ENCODE measurements around the gene MDH2.
A peak's percentile ranks its signal among the peaks of the same experiment; 100 is the strongest.
"Not testable (repeated sequence)": the region's sequence is repeated elsewhere in the genome, so short reads cannot be mapped to it uniquely, and the experiment has no call there.

Gene MDH2

DNA sequence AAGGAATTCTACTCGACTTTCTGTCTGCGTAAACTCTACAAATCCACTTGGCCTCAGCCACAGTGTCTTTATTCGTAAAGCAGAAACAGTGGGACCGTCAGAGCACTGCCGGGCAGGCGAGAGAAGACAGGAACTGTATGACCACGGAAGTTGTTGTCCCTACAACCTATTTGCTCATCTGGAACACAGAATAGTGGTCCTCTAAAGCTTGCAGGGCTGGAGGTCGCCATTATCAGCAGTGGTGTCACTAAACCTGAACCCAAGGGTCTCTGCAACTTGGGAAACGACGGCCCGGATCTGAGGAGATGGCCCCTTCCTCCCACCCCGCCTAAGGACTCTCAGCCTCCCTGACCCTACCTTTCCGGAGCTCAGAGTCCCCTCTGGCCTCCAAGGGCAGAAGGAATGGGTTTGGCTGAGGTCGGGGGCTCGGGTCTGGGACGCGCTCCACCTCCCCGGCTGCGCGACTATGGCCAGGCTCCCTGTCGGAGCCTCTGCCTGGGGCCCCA, 548 bp upstream of the MDH2 start:
- in situ Hi-C loops (cut with HindIII; ENCODE audit: low sequenced_read_pairs) = loop anchor here (25.0 kb wide), 1 partner anchor 90 kb away; no protein-coding TSS in a partner anchor
- no peak for DNase-seq (ENCODE audit: low read depth)
- peak overlapping the region; percentile 98 for H3K4me3 ChIP-seq (ENCODE audit: low read depth, low read length)
- TF ChIP-seq, protein P1, sequence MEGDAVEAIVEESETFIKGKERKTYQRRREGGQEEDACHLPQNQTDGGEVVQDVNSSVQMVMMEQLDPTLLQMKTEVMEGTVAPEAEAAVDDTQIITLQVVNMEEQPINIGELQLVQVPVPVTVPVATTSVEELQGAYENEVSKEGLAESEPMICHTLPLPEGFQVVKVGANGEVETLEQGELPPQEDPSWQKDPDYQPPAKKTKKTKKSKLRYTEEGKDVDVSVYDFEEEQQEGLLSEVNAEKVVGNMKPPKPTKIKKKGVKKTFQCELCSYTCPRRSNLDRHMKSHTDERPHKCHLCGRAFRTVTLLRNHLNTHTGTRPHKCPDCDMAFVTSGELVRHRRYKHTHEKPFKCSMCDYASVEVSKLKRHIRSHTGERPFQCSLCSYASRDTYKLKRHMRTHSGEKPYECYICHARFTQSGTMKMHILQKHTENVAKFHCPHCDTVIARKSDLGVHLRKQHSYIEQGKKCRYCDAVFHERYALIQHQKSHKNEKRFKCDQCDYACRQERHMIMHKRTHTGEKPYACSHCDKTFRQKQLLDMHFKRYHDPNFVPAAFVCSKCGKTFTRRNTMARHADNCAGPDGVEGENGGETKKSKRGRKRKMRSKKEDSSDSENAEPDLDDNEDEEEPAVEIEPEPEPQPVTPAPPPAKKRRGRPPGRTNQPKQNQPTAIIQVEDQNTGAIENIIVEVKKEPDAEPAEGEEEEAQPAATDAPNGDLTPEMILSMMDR (IDR thresholded peaks at IDR 0.05; ENCODE audit: low read depth, low read length, missing control alignments) = no peak

DNA sequence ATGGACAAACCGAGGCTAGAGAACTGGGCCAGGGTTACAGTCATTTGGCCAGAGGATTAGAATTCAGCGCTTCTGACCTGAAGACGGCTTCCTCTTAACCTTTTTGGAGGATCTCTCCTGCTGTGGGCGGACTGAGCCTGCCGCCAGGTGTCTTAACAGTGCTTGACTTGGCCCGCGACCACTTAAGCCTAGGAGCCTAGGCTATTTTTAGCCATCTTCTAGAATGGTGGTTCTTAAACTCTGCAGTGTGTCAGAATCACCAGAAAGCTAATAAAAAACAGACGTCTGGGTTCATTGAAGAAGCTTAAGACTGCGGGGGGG, 722 bp downstream of the MDH2 start:
- in situ Hi-C loops (cut with HindIII; ENCODE audit: low sequenced_read_pairs) = loop anchor here (25.0 kb wide), 1 partner anchor 89 kb away; no protein-coding TSS in a partner anchor
- TF ChIP-seq, protein P1 (IDR thresholded peaks at IDR 0.05; ENCODE audit: low read depth, low read length, missing control alignments) = peak; percentile 5
- H3K4me3 ChIP-seq (ENCODE audit: low read depth, low read length) = peak overlapping the region; percentile 98
- no peak for DNase-seq (ENCODE audit: low read depth)

DNA sequence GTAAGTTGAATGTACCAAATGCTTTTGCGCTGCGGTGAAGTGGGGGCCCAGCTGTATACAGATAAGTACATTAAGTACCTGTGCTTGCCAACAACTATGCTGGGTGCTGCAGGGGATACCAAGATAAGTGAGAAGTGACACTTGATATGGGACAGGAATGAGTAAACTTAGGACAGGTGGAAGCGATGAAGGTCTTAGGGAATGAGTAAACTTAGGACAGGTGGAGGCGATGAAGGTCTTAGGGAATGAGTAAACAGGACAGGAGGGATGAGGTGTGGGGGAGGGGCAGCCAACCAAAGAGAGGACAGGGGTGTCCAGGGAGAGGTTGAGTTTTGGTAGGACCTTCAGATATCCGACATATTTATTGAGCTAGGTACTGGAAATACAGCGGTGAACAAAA, 1.4 kb downstream of the MDH2 start:
- TF ChIP-seq, protein P1 (IDR thresholded peaks at IDR 0.05; ENCODE audit: low read depth, low read length, missing control alignments) = no peak
- in situ Hi-C loops (cut with HindIII; ENCODE audit: low sequenced_read_pairs) = loop anchor here (25.0 kb wide), 1 partner anchor 88 kb away; no protein-coding TSS in a partner anchor
- peak overlapping the region; percentile 98 for H3K4me3 ChIP-seq (ENCODE audit: low read depth, low read length)
- DNase-seq (ENCODE audit: low read depth) = no peak

DNA sequence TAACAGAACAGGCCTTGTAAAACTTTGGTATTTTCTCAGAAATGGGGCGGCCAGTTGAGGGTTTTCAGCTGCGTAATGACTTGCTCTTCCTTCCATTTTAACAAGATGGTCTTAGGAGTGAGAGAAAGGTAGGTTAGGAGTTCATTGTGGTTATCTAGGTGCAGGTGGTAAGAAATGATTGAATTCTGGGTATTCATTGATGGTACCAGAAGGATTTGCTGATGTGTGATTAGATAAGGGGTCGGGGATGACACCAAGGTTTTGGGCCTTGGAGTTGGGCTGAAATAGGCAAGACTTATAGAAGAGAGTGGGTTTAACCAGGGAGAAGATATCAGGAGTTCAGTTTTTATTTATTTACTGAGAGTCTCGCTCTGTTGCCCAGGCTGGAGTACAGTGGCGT, 2.6 kb downstream of the MDH2 start:
- in situ Hi-C loops (cut with HindIII; ENCODE audit: low sequenced_read_pairs) = no loop called here
- H3K4me3 ChIP-seq (ENCODE audit: low read depth, low read length) = no peak overlapping the region
- no peak for DNase-seq (ENCODE audit: low read depth)
- TF ChIP-seq, protein P1 (IDR thresholded peaks at IDR 0.05; ENCODE audit: low read depth, low read length, missing control alignments) = no peak

DNA sequence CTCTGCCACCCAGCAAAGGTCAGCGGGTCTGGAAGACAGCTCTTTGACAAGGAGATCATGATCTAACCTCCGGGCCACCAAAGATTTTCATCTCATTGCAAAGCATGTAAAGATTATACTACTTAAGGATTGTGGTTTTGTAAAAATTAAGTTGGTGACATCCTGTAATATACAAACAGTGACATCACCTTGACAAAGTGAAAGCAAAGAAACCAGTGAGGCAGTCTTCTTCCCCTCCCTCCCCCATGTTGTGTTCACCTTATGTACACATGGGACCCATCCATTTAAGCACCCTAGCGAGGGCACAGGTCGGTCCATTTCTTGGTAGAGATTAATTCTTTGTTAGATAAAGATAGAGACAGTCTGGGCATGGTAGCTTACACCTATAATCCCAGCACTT, 3.9 kb downstream of the MDH2 start:
- TF ChIP-seq, protein P1 (IDR thresholded peaks at IDR 0.05; ENCODE audit: low read depth, low read length, missing control alignments) = no peak
- no peak for DNase-seq (ENCODE audit: low read depth)
- no peak overlapping the region for H3K4me3 ChIP-seq (ENCODE audit: low read depth, low read length)
- in situ Hi-C loops (cut with HindIII; ENCODE audit: low sequenced_read_pairs) = no loop called here

DNA sequence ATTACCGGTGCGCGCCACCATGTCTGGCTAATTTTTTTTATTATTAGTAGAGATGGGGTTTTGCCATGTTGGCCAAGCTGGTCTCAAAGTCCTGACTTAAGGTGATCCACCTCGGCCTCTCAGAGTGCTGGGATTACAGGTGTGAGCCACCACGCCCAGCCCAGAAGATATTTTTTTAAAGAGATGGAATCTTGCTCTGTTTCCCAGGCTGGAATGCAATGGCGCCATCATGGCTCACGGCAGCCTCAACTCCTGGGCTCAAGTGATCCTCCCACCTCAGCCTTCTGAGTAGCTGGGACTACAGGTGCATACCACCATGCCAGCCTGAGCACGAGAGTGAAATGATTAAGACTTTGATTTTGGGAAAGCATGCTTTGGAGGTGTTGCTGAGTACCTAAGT, 4.8 kb downstream of the MDH2 start:
- DNase-seq (ENCODE audit: low read depth); H3K4me3 ChIP-seq (ENCODE audit: low read depth, low read length); in situ Hi-C loops (cut with HindIII; ENCODE audit: low sequenced_read_pairs): not testable (repeated sequence)

DNA sequence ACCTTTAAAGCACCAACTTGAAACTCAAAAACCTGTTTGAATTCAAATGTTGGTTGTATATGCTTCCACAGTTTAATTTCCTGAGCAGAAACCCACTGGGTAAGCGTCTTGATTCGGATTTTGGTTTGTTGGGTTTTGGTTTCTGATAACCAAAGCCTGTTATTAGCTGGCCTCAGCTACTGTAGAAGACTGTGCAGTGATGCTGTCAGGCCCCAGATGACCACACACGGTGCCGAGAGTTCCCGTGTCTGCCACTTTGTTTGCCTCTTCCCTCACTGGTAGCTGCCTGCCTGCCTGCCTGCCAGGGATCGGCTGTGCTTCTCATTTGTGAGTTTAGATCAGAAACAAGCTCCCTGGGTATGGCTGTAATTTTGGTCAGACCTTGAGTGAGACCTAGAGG, 5.6 kb downstream of the MDH2 start:
- no peak for DNase-seq (ENCODE audit: low read depth)
- no peak overlapping the region for H3K4me3 ChIP-seq (ENCODE audit: low read depth, low read length)
- TF ChIP-seq, protein P1 (IDR thresholded peaks at IDR 0.05; ENCODE audit: low read depth, low read length, missing control alignments) = no peak
- in situ Hi-C loops (cut with HindIII; ENCODE audit: low sequenced_read_pairs) = no loop called here

Measured in astrocyte of the cerebellum (primary cell).